ENCODE results near the gene EMSY.
"Not testable (repeated sequence)": the region's sequence is repeated elsewhere in the genome, so short reads cannot be mapped to it uniquely, and the experiment has no call there.

GRCh38 chr11:76595091-76595490, 150.3 kb downstream of the EMSY start:
- TF ChIP-seq POLR2AphosphoS5, TAF1, POLR2A, POU2F2 (IDR thresholded peaks at IDR 0.05; ENCODE audit: low read depth, low read length): not testable (repeated sequence)
